Activated CD8-positive, alpha-beta memory T cell treated with anti-CD3 and anti-CD28 coated beads, Interleukin-2, amount 50 U/mL, for 1 hour (primary cell): ENCODE measurements around the gene IL26.
"Not testable (repeated sequence)": the region's sequence is repeated elsewhere in the genome, so short reads cannot be mapped to it uniquely, and the experiment has no call there.

Source experiments
- DNase-seq: peaks from one replicate; pipeline ENCODE4 v3.0.0-alpha.2; 2020; ENCODE audit errors: extremely low read depth

The IL26 gene

DNA sequence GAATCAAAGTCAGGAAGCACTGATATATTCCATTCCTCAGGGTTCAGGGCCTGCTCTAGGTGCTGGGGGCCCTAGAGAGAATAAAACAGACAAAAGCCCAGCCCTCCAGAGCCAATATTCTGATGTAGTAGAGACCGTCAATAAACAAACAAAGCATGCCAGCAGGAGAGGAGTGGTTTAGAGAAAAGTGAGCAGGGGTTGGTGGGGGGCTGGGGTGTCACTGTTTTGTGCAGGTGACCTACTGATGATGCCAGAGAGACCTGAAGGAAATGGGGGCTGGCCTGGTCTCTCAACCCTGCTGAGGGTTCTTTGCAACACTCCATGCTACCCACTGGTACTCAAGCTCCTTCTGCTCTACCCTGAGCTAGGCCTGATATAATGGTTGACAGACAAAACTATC is 26.5 kb downstream of the IL26 start:
- DNase-seq = no peak

DNA sequence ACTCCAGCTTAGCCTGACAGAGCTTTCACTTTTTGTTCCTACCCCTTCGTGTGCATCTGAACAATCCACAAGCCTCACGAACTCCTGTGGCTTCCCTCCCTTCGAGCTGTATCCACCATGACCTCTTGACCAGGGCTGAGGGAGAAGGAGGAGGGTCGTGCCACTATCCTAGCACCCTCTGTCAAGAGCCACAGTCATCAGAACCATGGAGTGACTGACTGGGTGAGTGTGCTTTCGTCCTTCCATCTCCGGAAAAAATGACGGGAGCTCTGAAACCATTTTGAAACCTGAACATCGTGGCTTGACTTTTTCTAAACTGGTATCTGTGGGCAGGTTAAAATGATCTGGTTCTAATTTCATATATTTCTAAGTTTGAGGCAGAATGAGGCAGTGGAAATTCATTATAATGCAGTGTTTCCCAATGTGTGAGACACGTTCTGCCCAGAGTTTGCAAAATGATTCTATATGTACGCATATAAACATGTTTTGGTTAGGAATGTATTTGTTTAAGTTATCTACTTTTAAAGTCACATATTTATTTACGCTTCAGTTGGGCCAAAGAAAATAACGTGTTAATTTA is 27.0 kb downstream of the IL26 start:
- DNase-seq = no peak

- DNase-seq = no peak
Observed at GRCh38 chr12:68190301-68190700, 35.3 kb downstream of the IL26 start.

GRCh38 chr12:68189821-68190242 is 35.8 kb downstream of the IL26 start:
- no peak for DNase-seq

DNA sequence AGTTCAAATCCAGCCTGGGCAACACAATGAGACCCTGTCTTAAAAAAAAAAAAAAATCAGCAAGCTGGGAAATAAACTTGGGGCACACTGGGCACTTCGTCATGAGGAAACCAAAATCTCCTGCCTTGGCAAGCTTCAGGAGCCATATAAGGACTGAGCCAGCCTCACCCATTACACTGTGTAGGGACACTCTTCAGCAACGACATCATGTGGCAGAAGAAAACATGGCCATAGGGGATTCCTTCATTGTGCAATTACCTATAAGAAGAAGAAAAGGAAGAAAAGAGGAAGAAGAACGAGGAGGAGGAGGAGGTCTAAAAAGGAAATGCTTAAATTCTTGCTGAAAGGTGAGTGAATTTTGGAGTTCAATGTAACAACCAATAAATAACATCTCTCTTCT is 40.0 kb downstream of the IL26 start:
- DNase-seq = no peak

- no peak for DNase-seq
Observed at GRCh38 chr12:68180792-68181744, 44.5 kb downstream of the IL26 start.

- DNase-seq = no peak
Observed at GRCh38 chr12:68178774-68179439, 46.7 kb downstream of the IL26 start.

GRCh38 chr12:68178184-68178583 is 47.4 kb downstream of the IL26 start:
- no peak for DNase-seq

DNA sequence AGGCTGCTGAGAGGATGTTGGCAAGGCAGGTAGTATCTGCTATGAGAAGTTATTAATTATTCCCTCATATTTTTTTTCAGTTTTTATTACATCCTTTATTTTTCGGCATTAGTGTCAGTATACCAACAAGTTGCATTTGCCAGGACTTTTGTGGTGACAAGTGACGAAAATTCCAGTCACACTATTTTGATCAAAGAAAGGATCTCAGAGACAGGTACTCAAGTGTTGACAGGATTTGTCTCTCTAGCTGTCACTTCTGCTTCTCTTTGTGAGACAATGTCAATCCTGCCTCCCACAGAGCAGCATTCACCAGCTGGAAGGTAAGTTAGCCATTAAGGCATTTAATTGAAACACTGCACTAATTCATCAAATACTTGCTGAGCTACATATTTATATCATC is 48.0 kb downstream of the IL26 start:
- DNase-seq = no peak

DNA sequence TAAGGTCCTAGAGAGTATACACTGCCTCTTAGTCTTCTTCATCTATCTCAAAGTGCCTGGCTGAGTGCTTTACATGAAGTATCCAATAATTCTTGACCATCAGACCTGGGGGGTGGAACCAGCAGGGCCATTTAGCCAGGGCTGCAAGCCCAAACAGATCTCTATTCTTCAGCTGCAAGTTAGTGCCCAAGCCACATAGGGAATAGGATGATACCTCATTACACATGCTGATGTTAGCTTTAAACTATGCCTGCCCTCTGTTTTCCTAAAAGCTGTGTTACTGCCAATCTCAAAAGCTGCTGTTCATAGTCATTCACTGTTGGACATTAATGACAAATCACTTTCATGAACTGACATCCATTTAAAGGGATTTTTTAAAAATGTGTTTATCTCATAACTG is 49.4 kb downstream of the IL26 start:
- DNase-seq = no peak

DNA sequence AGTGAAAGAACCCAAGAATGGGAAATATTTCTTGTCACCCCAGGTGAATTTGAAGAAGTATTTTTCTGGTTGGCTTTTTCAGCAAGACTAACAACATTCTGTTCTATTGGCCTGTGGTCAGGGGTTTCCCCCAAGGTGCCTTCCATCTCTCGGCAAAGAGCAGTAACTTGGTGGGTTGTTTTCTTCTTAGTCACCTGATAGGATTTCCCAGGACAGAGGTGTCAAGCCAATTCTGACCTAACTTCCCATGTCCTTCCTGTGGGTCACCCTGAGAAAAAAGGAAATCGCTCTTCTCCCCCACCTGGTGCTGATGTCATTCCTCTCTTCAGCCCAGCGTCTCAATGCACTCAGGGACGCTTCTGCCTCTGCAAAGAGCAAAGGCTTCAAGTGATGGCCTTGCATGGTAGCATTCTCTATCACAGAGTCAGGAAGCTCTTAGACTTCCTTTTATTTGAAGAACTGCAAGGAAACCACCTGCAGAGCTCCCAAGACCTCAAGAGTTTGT is 50.0 kb downstream of the IL26 start:
- no peak for DNase-seq

- not testable (repeated sequence) for DNase-seq
Observed at GRCh38 chr12:68174761-68175160, 50.8 kb downstream of the IL26 start.

GRCh38 chr12:68173792-68174191 is 51.8 kb downstream of the IL26 start:
- no peak for DNase-seq

DNA sequence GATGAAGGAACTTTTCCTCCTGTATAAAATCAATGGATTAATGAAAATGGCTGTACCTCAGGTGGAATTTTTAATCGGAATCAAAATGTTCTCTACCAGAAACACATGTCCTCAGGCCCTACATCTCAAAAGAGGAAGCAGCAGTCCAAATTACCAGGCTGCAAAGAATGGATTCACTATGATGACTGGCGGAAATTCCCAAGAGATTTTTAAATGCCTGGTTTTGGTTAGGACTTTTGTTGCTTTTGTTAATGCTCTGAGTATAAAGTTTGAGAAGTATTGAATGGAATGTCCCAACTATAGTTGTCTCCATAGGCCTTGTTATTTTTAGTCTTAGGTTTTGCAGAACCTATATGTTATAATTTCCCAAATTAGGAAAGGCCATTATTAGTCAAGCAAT is 54.9 kb downstream of the IL26 start:
- no peak for DNase-seq

DNA sequence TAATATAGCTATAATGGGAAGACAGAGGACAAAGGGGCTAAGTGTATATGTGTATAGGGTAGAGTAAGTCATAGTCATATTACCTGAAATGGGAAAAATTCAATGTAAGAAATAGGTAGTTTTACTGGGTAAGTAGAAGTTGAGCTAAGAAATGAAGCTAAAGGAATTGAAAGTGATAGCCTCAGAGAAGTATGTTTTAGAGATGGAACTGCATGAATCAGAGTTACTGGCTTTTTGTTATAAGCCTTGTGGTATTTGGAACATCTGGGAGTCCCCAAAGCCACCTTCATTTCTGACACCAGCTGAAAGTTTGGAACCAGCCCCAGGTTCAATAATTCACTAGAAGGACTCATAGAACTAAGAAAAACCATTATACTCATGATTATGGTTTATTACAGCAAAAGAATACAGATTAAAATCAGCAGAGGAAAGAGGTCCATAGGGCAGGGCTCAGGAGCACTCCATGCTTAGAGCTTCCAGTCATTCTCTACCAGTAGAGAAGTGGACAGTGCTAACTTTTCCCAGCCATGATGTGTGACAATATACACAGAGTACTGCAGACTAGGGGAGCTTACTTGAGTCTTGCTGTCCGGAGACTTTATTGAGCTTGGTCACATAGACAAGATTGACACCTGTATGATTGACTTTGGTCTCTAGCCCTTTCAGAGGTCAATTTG is 56.3 kb downstream of the IL26 start:
- DNase-seq = no peak

GRCh38 chr12:68166317-68166831 is 59.2 kb downstream of the IL26 start:
- DNase-seq = no peak

GRCh38 chr12:68163560-68164081 is 62.0 kb downstream of the IL26 start:
- DNase-seq = no peak

GRCh38 chr12:68162374-68162773 is 63.2 kb downstream of the IL26 start:
- no peak for DNase-seq

DNA sequence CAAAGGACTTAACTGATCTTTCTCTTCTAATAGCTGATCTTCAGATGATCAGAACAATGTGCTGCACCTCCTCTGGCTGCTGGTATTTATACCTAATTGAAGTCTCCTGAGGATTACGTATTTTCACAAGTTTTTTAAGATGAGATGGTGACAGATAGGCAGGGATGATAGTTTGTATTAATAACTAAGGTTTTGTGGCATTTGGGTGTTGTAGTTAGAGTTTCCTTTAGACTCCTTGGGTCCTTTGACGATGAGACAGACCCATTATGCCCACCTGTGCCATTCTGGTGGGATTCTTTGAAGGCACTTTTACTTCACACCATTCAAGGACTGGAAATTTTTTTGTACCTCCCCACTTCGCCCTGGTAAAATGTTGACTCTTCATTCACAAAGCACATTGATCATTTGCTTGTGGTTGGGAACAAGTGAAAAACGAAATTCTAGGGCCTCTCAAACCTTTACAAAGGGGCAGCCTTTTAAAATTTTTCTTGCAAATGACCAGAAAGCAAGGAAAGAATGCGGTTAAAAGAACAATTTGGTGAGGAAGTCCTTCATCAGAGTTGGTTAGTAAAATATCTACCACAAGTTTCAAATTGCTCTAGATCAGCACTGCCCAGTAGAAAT is 65.8 kb downstream of the IL26 start, which contains the start of gene IFNG:
IFNG (minus strand) TSS at position 60 of the 624 bp plus-strand sequence. CDS start 125 bp downstream, outside the sequence.
- DNase-seq = no peak

DNA sequence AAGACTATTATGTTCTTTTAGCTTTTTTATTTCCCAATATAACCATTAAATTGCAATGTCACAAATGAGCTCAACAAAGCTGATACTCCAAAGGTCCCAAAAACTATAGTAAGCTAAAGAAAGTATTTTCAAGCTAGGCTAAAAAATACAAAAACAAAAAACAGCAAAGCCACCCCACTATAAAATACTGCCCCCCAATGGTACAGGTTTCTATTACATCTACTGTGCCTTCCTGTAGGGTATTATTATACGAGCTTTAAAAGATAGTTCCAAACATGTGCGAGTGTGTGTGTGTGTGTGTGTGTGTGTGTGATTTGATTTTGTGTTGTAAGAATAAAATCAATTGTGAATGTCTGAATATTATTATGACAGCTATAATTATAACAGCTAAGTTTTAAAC is 67.2 kb downstream of the IL26 start:
- no peak for DNase-seq

DNA sequence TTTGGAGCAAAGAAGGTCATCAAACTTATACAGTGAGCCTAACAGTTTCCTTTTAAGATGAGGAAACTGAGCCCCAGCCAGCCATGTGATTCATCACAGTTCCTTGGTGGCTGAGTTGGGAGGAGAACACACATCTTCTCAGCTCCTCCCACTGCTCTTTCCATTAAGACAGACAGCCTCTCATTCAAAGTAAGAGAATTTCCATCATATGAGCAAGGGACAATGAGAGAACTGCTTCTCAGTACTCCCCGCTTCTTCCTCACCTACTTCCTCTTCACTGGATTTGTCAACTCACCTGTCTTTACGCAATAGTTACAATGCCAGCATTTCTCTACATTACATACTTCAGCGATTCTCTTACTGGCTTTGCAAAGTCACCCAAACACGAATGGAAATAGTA is 68.2 kb downstream of the IL26 start:
- no peak for DNase-seq
